Panc1 (cell line): ENCODE data around the gene DIP2C. TPM values are rescaled to one million over a fixed set of nuclear protein-coding genes. Genes with fewer than 3 reads are reported as not detected.

Experiments
- ATAC-seq: fragments of 200-7000 bp; cut with Tn5 transposase; 2 replicates; pipeline ENCODE4 v1.9.1; 2020; ENCODE audit warnings: mild to moderate bottlenecking, moderate library complexity
- BruUV-seq: library from RNA; stranded (reverse); fragments of 400-500 nt; replicated peaks from 2 replicates; lab custom pipeline; 2021; lab: Mats Ljungman, UMichigan
- CTCF ChIA-PET: fragments of 300-600 bp; sonication (Branson Sonifier 250); formaldehyde crosslinking; loops from one replicate; lab custom pipeline; 2022; ENCODE audit warnings: antibody characterized with exemption; lab: Charles Lee
- POLR2A ChIA-PET: fragments of 300-600 bp; sonication (Branson Sonifier 250); formaldehyde crosslinking; loops from one replicate; lab custom pipeline; 2022; ENCODE audit warnings: antibody characterized with exemption; lab: Charles Lee
- DNase-seq: peaks from one replicate; pipeline ENCODE4 v3.0.0-alpha.2; 2010; ENCODE audit warnings: low read depth, low spot score
- H3K27ac ChIP-seq: 2 replicates; pipeline ENCODE4 v1.5.1; 2011; ENCODE audit warnings: mild to moderate bottlenecking, low read length, inconsistent platforms
- H3K27me3 ChIP-seq: fragments of 200-500 bp; sonication (Bioruptor generic); 2 replicates; pipeline ENCODE4 v1.6.0; 2014; ENCODE audit warnings: low read length, inconsistent platforms; ENCODE audit not compliant: control insufficient read depth, insufficient read depth
- H3K36me3 ChIP-seq: fragments of 200-500 bp; sonication (Bioruptor generic); 2 replicates; pipeline ENCODE4 v1.5.1; 2014; ENCODE audit warnings: inconsistent platforms, mild to moderate bottlenecking, low read length, moderate library complexity; ENCODE audit not compliant: control insufficient read depth, insufficient read depth
- H3K4me1 ChIP-seq: 2 replicates; pipeline ENCODE4 v1.5.1; 2011; ENCODE audit warnings: inconsistent platforms, mild to moderate bottlenecking, low read length, moderate library complexity; ENCODE audit not compliant: control insufficient read depth, insufficient read depth
- H3K4me3 ChIP-seq, 2 experiments: 2 replicates each; pipeline ENCODE4 v1.5.1; 2011 to 2012; ENCODE audit warnings: low read depth in 2 of 2, low read length in 2 of 2, mild to moderate bottlenecking in 2 of 2, inconsistent platforms in 1 of 2, moderate library complexity in 1 of 2
- H3K9me3 ChIP-seq: fragments of 200-500 bp; sonication (Bioruptor generic); 2 replicates; pipeline ENCODE4 v1.5.1; 2014; ENCODE audit warnings: low read depth, mild to moderate bottlenecking, inconsistent platforms, low read length, moderate library complexity; ENCODE audit not compliant: control insufficient read depth, insufficient read depth
- CTCF ChIP-seq: fragments of 450-650 bp; IDR thresholded peaks from 2 replicates; pipeline ENCODE4 v1.5.1; 2017; ENCODE audit warnings: mild to moderate bottlenecking
- POLR2AphosphoS5 ChIP-seq: IDR thresholded peaks from 2 replicates; pipeline ENCODE4 v1.6.1; 2012; ENCODE audit warnings: mild to moderate bottlenecking, low read depth, low read length, moderate library complexity
- REST ChIP-seq, 2 experiments: IDR thresholded peaks; 2 replicates each; pipeline ENCODE4 v1.6.1; 2011 to 2012; ENCODE audit warnings: low read depth in 2 of 2, control low read depth in 1 of 2, low read length in 1 of 2, mild to moderate bottlenecking in 1 of 2, moderate library complexity in 1 of 2; ENCODE audit not compliant: insufficient read depth in 1 of 2
- SIN3A ChIP-seq: IDR thresholded peaks from 2 replicates; pipeline ENCODE4 v1.6.1; 2012; ENCODE audit warnings: low read depth, mild to moderate bottlenecking, low read length, moderate library complexity, borderline replicate concordance; ENCODE audit not compliant: insufficient read depth
- TCF7L2 ChIP-seq: IDR thresholded peaks from 2 replicates; pipeline ENCODE4 v1.6.1; 2011; ENCODE audit warnings: mild to moderate bottlenecking, low read depth, low read length, inconsistent platforms
- in situ Hi-C: cut with HindIII; loops from 2 replicates; pipeline ENCODE4 v1.10.0; 2016; ENCODE audit warnings: low sequenced_read_pairs, low pct_unique_long_range_greater_than_20kb
- intact Hi-C: fragments of 100-400 bp; cut with micrococcal nuclease; formaldehyde crosslinking; loops from one replicate; pipeline ENCODE4 v1.10.0; 2022; ENCODE audit not compliant: unreplicated experiment
- total RNA-seq: library from RNA; stranded (reverse); gene quantifications from one replicate; pipeline ENCODE4 v1.2.1, GENCODE V29; 2021; ENCODE audit not compliant: unreplicated experiment

The DIP2C gene
- total RNA-seq, 1 experiment from 2014 or later = 13.2 TPM

GRCh38 chr10:589961-590680, 99.3 kb downstream of the DIP2C start:
- intact Hi-C loops = no loop called here

More at GRCh38 chr10:589961-590680, 99.3 kb downstream of the DIP2C start:
- no peaks in the 10 kb centered on the region for H3K27me3 ChIP-seq
- DNase-seq (no peak), ATAC-seq (no peak)
- BruUV-seq = no TSS peak
- H3K9me3 ChIP-seq = no peaks in the 10 kb centered on the region
- ChIA-PET POLR2A (no interaction called here), CTCF (no interaction called here)
- in situ Hi-C loops = no loop called here
- no peaks in the 10 kb centered on the region for H3K36me3 ChIP-seq
- TF ChIP-seq POLR2AphosphoS5 (no peak), SIN3A (no peak), CTCF (no peak), TCF7L2 (no peak), REST (IDR thresholded peaks at IDR 0.05; ENCODE audit: insufficient read depth in 1 of 2, low read depth in 2 of 2, low read length in 1 of 2) (no peak)
- H3K27ac ChIP-seq = no peak overlapping the region
- no peak overlapping the region for H3K4me3 ChIP-seq
- no peaks in the 10 kb centered on the region for H3K4me1 ChIP-seq
